BJ (cell line): ENCODE measurements around the gene CHST11. TPM values are rescaled to one million over a fixed set of nuclear protein-coding genes. Genes with fewer than 3 reads are reported as not detected.

Source experiments
- CTCF ChIA-PET: fragments of 350-600 bp; formaldehyde crosslinking; extraction: SDS; loops from one replicate; lab custom pipeline; 2021; ENCODE audit warnings: antibody characterized with exemption, inconsistent platforms; lab: Yijun Ruan, JAX
- POLR2A ChIA-PET: fragments of 300-600 bp; sonication (Branson Sonifier 250); formaldehyde crosslinking; extraction: SDS; loops from one replicate; lab custom pipeline; 2021; ENCODE audit warnings: antibody characterized with exemption; lab: Charles Lee
- DNase-seq: peaks from one replicate; pipeline ENCODE4 v3.0.0-alpha.2; 2011; ENCODE audit warnings: low read depth
- H3K27me3 ChIP-seq: 2 replicates; pipeline ENCODE4 v1.6.0; 2011; ENCODE audit warnings: low read length; ENCODE audit not compliant: control insufficient read depth, insufficient read depth
- H3K36me3 ChIP-seq: 2 replicates; pipeline ENCODE4 v1.5.1; 2011; ENCODE audit warnings: low read length; ENCODE audit not compliant: control insufficient read depth, insufficient read depth
- H3K4me3 ChIP-seq: 2 replicates; pipeline ENCODE4 v1.5.1; 2011; ENCODE audit warnings: low read depth, mild to moderate bottlenecking, control low read depth, low read length
- polyA plus RNA-seq: library from polyadenylated mRNA; depleted of rRNA; stranded (reverse); fragments of >200 nt; gene quantifications from 2 replicates; pipeline ENCODE4 v1.2.3, GENCODE V29; 2011
- TF ChIP-seq, protein P1 (sequence below): IDR thresholded peaks from 2 replicates; pipeline ENCODE4 v1.5.1; 2011; ENCODE audit warnings: low read depth, mild to moderate bottlenecking, control low read depth, inconsistent platforms, low read length, moderate library complexity; ENCODE audit not compliant: insufficient read depth

CHST11 gene
- polyA plus RNA-seq, 1 experiment = 7.3 TPM

DNA sequence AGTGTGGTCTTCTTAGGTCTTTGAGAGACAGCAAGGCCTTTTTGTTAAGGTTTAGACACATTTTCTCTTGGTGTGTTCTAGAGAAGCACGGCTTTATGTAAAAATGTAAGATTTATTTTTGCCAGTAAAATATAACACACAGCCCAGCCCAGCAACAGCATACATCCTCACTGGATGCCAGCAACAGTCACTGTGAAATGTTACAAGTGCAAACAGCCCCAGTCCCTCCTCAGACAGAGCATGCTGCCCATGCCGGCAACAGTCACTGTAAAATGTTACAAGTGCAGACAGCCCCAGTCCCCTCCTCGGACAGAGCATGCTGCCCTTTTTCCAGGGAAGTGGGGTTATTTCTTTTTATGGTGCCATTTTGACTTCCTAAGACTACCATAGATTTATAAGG, 207.6 kb downstream of the CHST11 start:
- Histone ChIP-seq H3K4me3 (no peak overlapping the region), H3K36me3 (no peaks in the 10 kb centered on the region), H3K27me3 (no peaks in the 10 kb centered on the region; the same call in 1 of the 2 replicates)
- TF ChIP-seq, protein P1, sequence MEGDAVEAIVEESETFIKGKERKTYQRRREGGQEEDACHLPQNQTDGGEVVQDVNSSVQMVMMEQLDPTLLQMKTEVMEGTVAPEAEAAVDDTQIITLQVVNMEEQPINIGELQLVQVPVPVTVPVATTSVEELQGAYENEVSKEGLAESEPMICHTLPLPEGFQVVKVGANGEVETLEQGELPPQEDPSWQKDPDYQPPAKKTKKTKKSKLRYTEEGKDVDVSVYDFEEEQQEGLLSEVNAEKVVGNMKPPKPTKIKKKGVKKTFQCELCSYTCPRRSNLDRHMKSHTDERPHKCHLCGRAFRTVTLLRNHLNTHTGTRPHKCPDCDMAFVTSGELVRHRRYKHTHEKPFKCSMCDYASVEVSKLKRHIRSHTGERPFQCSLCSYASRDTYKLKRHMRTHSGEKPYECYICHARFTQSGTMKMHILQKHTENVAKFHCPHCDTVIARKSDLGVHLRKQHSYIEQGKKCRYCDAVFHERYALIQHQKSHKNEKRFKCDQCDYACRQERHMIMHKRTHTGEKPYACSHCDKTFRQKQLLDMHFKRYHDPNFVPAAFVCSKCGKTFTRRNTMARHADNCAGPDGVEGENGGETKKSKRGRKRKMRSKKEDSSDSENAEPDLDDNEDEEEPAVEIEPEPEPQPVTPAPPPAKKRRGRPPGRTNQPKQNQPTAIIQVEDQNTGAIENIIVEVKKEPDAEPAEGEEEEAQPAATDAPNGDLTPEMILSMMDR = no peak
- DNase-seq = no peak
- POLR2A ChIA-PET = no interaction called here
- CTCF ChIA-PET = no interaction called here

DNA sequence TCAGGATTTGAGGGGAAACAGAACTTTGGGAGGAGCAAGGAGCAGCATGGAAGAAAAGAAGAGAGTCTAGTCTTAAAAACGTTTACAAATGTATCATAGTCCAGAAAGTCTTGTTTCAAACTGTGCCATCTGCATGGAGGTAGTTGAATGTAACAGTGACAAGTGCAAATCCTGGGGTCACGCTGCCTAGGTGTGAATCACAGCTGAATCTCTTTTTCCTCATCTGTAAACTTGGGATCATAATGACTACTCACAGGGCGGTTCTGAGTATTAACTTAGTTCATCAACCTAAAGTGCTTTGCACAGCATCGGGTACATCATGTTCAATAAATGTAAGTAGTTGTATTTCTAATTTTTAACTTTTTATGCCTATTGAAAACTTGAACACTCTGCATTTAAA, 208.5 kb downstream of the CHST11 start:
- CTCF ChIA-PET = no interaction called here
- Histone ChIP-seq H3K27me3 (no peaks in the 10 kb centered on the region; the same call in none of the 2 replicates), H3K36me3 (no peaks in the 10 kb centered on the region), H3K4me3 (no peak overlapping the region)
- POLR2A ChIA-PET = no interaction called here
- no peak for DNase-seq
- TF ChIP-seq, protein P1 = no peak

DNA sequence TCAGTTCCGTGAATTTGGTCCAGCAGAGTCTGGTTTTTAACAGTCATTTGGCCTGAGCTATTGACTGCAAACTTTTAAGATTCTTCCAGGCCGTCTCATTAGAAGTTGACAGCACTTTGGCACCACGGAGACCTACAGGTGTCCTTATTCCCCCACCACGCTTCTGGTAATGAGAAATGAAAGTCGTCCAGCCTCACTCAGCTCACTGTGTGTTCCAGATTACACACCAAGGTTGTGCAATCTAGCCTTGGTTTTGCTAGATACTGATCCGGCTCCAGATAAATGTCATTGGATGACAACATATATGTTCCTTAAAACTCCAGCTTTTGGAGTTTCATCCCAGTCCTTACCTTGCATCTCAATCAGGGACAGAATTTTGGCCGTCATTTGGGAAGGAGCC, 210.4 kb downstream of the CHST11 start:
- TF ChIP-seq, protein P1 = no peak
- H3K4me3 ChIP-seq = no peak overlapping the region
- CTCF ChIA-PET = interaction anchor here (1.0 to 1.5 kb wide), 2 partner anchors 10 to 17 kb away, joined by 4 to 5 read pairs; no protein-coding TSS in a partner anchor
- DNase-seq = no peak
- no peaks in the 10 kb centered on the region; the same call in none of the 2 replicates for H3K27me3 ChIP-seq
- H3K36me3 ChIP-seq = no peaks in the 10 kb centered on the region
- POLR2A ChIA-PET = interaction anchor here (0.6 kb wide), 1 partner anchor 39 kb away, joined by 3 read pairs; no protein-coding TSS in a partner anchor

DNA sequence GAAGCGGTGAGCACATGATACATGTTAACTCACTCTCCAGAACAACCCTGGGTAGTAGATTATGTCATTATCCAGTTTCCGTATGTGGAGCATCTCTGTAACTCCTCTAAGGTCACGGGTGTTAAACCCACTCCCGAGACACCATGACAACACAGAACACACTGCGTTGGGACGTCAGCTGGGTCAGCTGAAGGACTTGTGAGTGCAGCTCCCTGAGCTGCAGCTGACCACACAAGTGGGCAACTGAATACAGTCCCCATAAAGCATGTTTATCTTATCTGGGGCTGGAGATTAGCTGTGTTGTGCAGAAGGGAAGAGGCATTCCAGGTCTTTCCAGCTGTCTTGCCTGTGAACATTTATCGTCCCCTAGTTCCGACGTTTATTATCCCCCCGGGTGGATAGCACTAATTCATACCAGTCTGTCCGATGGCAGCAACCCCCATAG, 211.5 kb downstream of the CHST11 start:
- ChIA-PET POLR2A (no interaction called here), CTCF (interaction anchor here (0.9 kb wide), 1 partner anchor 72 kb away, joined by 3 read pairs; no protein-coding TSS in a partner anchor)
- no peak for DNase-seq
- Histone ChIP-seq H3K36me3 (no peaks in the 10 kb centered on the region), H3K4me3 (no peak overlapping the region), H3K27me3 (no peaks in the 10 kb centered on the region; the same call in none of the 2 replicates)
- TF ChIP-seq, protein P1 = no peak

DNA sequence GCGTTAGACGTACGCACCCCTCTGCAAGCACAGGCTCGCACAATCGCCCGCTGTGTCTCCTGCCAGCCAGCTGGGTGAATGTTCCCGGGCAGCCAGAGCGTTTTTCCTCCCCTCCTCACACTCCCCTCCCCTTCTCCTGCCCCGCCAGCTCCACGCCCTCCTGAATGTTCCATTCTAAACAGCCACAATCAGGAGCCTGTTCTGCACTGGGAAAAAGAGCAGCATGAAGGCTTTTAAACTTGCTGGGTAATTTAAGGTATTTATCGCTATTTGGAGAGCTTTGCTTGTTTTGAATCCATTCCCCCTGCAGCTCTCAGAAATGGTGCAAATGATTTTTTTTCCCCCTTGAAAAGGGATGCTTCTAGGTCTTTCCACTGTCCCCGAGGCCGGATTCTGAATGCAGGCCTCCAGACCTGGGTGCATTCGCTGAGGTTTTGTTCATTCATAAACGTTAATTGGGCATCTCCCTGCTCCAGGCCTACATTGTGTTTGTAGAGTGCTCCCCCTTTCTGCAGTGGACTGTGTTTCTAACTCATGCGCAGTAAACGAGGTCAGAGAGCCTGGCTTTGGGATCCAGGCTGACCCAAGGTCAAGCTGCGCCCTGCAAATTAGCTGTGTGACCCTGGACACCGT, 212.5 kb downstream of the CHST11 start:
- no peak for DNase-seq
- POLR2A ChIA-PET = no interaction called here
- Histone ChIP-seq H3K27me3 (no peaks in the 10 kb centered on the region; the same call in none of the 2 replicates), H3K36me3 (no peaks in the 10 kb centered on the region), H3K4me3 (no peak overlapping the region)
- TF ChIP-seq, protein P1 = peak; percentile 27
- CTCF ChIA-PET = interaction anchor here (1.0 to 1.2 kb wide), 3 partner anchors 28 to 213 kb away, joined by 3 read pairs; partner anchors contain the start of gene CHST11
